ENCODE results near the gene RAPGEF3. TPM values are rescaled to one million over a fixed set of nuclear protein-coding genes. Genes with fewer than 3 reads are reported as not detected.

The RAPGEF3 gene
- polyA plus RNA-seq, 3 donors = 0.08 to 2.5 (median 0.60) TPM

GRCh38 chr12:47710278-47710677 lies 48.4 kb downstream of the RAPGEF3 start:
- H3K27ac ChIP-seq (ENCODE audit: low read depth in 1 of 2, low read length in 2 of 2) = peak overlapping the region; percentile 78 to 95
- no peaks in the 10 kb centered on the region for H3K36me3 ChIP-seq (replicated peaks in 1 of 2; ENCODE audit: control insufficient read depth in 1 of 2, insufficient read depth in 2 of 2, low read length in 2 of 2)
- intact Hi-C loops (cut with micrococcal nuclease) = loop anchor here (10.0 kb wide), 2 partner anchors 235 to 245 kb away; no protein-coding TSS in a partner anchor
- H3K9me3 Mint-ChIP-seq = no peaks in the 10 kb centered on the region
- H3K36me3 Mint-ChIP-seq = peaks cover 0 to 9% of the 10 kb centered on the region in 2 donors
- no peak overlapping the region for H3K9ac ChIP-seq (ENCODE audit: insufficient read depth, low read length, poor library complexity, severe bottlenecking)
- no peaks in the 10 kb centered on the region for H3K9me3 ChIP-seq (replicated peaks in 1 of 2; ENCODE audit: control insufficient read depth in 1 of 2, insufficient read depth in 1 of 2, low read length in 2 of 2)
- H3K27me3 ChIP-seq (ENCODE audit: control insufficient read depth in 2 of 2, insufficient read depth in 2 of 2, low read length in 2 of 2) = no peaks in the 10 kb centered on the region
- TF ChIP-seq CTCF (IDR thresholded peaks at IDR 0.05) = no peak
- peak overlapping the region in 1 of 2 donors; percentile 57 for H3K4me3 Mint-ChIP-seq
- H3K4me2 ChIP-seq (replicated peaks; ENCODE audit: extremely low read depth, low read length, poor library complexity, severe bottlenecking) = peak overlapping the region; percentile 57
- peaks cover 0 to 4% (median 0%) of the 10 kb centered on the region in 3 donors for H3K27me3 Mint-ChIP-seq (ENCODE audit: low read depth in 3 of 3)
- DNase-seq = peak; percentile 40 to 78 (median 54)
- H3K4me1 ChIP-seq (ENCODE audit: control insufficient read depth in 1 of 2, insufficient read depth in 2 of 2, low read length in 2 of 2) = peaks cover 58 to 71% of the 10 kb centered on the region in 2 donors
- no peaks in the 10 kb centered on the region for H4K20me1 ChIP-seq (ENCODE audit: insufficient read depth, low read length)
- H3K27ac Mint-ChIP-seq = peak overlapping the region; percentile 83 to 93 (median 91)
- H3K79me2 ChIP-seq (ENCODE audit: insufficient read depth, low read length) = peaks cover 40% of the 10 kb centered on the region
- H2AFZ ChIP-seq (ENCODE audit: insufficient read depth, low read depth, low read length, poor library complexity, severe bottlenecking) = no peak overlapping the region
- H3K4me3 ChIP-seq (replicated peaks in 1 of 3; ENCODE audit: low read depth in 2 of 3, low read length in 3 of 3) = peak overlapping the region in 1 of 3 experiments; percentile 88
- peaks cover 67% of the 10 kb centered on the region for H3K4me1 Mint-ChIP-seq

GRCh38 chr12:47709671-47710070 lies 49.0 kb downstream of the RAPGEF3 start:
- H3K4me1 Mint-ChIP-seq = peaks cover 66% of the 10 kb centered on the region
- no CpG with 5 or more reads among the region's 2 CpGs for WGBS (ENCODE audit: insufficient coverage)

More at GRCh38 chr12:47709671-47710070, 49.0 kb downstream of the RAPGEF3 start:
- no peaks in the 10 kb centered on the region for H3K27me3 ChIP-seq (ENCODE audit: control insufficient read depth in 2 of 2, insufficient read depth in 2 of 2, low read length in 2 of 2)
- no peaks in the 10 kb centered on the region for H3K9me3 ChIP-seq (replicated peaks in 1 of 2; ENCODE audit: control insufficient read depth in 1 of 2, insufficient read depth in 1 of 2, low read length in 2 of 2)
- TF ChIP-seq CTCF (IDR thresholded peaks at IDR 0.05) = no peak
- H3K9me3 Mint-ChIP-seq = no peaks in the 10 kb centered on the region
- H3K27me3 Mint-ChIP-seq (ENCODE audit: low read depth in 3 of 3) = peaks cover 0 to 4% (median 0%) of the 10 kb centered on the region in 3 donors
- no peaks in the 10 kb centered on the region for H3K36me3 ChIP-seq (replicated peaks in 1 of 2; ENCODE audit: control insufficient read depth in 1 of 2, insufficient read depth in 2 of 2, low read length in 2 of 2)
- peak overlapping the region; percentile 83 to 93 (median 91) for H3K27ac Mint-ChIP-seq
- peaks cover 46% of the 10 kb centered on the region for H3K79me2 ChIP-seq (ENCODE audit: insufficient read depth, low read length)
- H3K27ac ChIP-seq (ENCODE audit: low read depth in 1 of 2, low read length in 2 of 2) = peak overlapping the region; percentile 78 to 95
- H3K9ac ChIP-seq (ENCODE audit: insufficient read depth, low read length, poor library complexity, severe bottlenecking) = no peak overlapping the region
- H3K36me3 Mint-ChIP-seq = peaks cover 0 to 9% of the 10 kb centered on the region in 2 donors
- H3K4me1 ChIP-seq (ENCODE audit: control insufficient read depth in 1 of 2, insufficient read depth in 2 of 2, low read length in 2 of 2) = peaks cover 58 to 71% of the 10 kb centered on the region in 2 donors
- peaks cover 6% of the 10 kb centered on the region for H4K20me1 ChIP-seq (ENCODE audit: insufficient read depth, low read length)
- intact Hi-C loops (cut with micrococcal nuclease) = loop anchor here (5.0 to 10.0 kb wide), 3 partner anchors 108 to 245 kb away; partner anchors contain the start of gene HDAC7 (in 1 of the 2)
- DNase-seq = peak; percentile 18 to 54 (median 30)
- H3K4me2 ChIP-seq (replicated peaks; ENCODE audit: extremely low read depth, low read length, poor library complexity, severe bottlenecking) = peak overlapping the region; percentile 57
- peak overlapping the region in 1 of 3 experiments; percentile 88 for H3K4me3 ChIP-seq (replicated peaks in 1 of 3; ENCODE audit: low read depth in 2 of 3, low read length in 3 of 3)
- H3K4me3 Mint-ChIP-seq = peak overlapping the region; percentile 35 to 56
- no peak overlapping the region for H2AFZ ChIP-seq (ENCODE audit: insufficient read depth, low read depth, low read length, poor library complexity, severe bottlenecking)
